Fibroblast of gingiva (primary cell): ENCODE results near the gene LNX2.

Experiments
- DNase-seq: peaks from one replicate; pipeline ENCODE4 v3.0.0-alpha.2; 2011; ENCODE audit warnings: low read depth

Gene LNX2

DNA sequence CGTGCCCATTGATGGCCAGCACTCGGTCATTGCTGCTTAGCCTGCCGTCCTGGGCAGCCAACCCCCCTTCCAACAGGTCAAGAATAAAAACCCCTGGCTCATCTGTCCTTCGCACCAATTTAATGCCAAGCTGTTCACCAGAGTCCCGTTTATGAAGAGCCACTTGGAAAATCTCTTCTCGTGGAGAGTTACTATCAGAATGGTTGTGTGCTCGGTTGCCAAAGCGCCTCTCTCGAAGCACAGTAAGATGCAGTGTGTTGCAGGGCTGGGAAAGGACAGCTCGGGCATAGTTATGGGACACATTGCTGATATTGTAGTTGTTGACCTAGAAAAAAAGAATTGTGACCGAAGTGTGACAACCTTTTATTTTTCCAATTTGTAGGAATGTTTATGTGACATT is 57.9 kb downstream of the LNX2 start:
- DNase-seq: no peak

DNA sequence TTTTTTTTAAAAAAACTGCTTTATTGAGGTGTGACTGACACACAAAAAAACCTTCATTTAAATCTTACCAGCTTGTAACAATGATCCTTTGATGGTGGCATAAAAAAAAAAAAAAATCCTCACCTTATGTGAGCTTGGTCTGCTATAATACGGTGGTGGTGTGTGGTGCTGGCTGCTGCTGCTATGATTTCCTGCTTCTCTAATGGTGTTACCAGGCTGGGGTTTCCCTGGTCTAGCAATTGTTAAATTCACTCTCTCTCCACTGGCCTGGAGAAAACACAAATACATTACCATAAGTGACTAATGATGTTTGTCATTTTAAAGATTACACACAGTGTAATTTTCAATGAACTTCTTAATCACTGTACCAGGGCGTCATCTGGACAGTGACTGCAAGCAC is 60.6 kb downstream of the LNX2 start:
- no peak for DNase-seq

DNA sequence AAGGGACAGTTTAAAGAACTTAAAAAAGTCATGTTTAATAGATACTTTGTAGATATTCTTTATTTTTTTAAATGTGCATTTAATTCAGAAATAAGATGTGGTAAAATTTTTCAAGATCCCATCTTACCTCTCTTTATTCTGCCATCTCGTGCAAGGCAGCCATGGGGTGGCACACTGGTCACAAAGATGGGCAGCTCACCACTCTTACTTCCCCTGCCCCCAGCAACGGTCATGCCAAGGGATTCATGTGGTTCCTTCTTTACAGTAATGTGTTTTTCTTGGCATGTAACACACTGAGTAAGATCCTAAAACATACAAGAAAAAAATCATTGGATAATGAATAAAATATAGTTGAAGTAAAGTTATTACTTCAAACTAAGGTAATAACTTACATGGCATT is 64.2 kb downstream of the LNX2 start:
- DNase-seq: peak; percentile 78

DNA sequence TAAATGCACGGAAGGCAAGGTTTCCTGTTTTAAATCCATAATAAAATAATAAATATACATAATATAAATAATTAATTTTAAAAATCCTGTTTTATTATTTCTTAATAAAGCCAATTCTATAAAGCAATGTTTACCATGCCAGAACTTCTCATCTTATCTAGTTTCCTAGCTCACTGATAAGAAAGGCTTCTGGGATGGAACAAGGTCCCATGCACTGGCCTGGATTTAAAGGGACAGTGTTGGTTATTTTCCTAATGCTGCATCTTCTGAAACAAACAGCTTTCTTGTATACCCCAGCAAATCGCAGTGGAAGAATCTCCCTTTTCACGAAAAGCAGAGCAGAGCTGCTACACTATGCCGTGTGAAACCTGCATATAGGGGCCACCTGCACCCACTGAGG is 68.8 kb downstream of the LNX2 start:
- DNase-seq: no peak

DNA sequence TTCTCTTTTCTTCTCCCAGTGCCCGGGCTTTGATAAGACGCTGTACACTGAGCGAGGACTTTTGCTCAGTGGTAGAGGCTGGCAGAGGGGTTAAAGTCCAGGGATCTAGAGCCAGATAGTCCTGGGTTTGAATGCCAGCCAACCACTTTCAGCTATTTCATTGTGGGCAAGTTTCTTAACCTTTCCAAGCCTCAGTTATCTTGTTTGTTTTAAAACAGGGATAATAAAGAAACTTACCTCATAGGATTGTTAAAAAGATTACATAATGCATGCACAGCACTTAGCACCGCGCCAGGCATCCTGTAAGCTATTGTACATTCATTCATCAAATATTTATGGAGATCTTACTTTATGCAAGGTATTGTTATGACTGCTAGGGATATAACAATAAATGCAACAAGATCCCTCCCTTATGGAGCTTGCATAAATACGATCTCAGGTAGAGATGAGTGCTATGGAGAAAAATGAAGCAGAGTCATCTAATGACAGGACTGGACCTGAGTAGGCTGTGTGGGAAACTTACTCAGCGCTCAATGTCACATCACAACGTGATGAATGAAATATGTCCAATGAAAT is 70.8 kb downstream of the LNX2 start:
- no peak for DNase-seq

DNA sequence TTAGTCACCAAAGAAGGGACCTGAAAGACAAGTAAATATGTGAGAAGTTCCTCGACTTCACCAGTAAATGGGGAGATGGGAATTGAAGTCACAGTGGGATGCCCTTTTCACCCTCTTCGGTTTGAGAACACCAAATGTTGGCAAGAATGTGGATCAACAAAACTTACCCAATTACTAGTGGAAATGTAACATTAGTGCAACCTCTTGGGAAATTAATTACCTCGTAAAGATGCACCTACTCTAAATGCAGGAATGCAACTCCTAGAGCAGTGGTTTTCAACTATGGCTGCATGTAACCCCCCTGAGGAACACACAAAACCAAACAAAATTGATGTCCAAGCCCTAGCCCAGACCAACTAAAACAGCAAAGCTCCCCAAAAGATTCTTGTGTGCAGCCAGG is 78.1 kb downstream of the LNX2 start:
- no peak for DNase-seq

DNA sequence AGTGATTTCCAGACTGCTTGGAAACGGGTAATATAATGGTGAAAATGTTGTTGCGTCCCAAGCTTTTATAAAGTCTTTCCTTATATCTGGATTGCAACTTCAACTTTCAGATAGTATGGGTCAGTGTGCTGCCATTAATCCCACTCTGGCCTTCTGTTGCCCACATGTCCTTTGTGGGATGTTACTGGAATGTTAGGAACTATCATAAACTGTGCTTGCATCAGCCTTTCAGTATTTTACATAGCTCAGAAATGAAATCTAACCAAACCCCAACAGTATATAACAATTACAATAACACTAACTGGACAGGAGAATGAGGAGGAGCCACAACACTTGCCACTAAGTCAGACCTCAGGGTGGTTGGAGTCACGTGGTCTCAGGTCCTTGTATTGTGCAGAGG is 78.9 kb downstream of the LNX2 start:
- DNase-seq: no peak

DNA sequence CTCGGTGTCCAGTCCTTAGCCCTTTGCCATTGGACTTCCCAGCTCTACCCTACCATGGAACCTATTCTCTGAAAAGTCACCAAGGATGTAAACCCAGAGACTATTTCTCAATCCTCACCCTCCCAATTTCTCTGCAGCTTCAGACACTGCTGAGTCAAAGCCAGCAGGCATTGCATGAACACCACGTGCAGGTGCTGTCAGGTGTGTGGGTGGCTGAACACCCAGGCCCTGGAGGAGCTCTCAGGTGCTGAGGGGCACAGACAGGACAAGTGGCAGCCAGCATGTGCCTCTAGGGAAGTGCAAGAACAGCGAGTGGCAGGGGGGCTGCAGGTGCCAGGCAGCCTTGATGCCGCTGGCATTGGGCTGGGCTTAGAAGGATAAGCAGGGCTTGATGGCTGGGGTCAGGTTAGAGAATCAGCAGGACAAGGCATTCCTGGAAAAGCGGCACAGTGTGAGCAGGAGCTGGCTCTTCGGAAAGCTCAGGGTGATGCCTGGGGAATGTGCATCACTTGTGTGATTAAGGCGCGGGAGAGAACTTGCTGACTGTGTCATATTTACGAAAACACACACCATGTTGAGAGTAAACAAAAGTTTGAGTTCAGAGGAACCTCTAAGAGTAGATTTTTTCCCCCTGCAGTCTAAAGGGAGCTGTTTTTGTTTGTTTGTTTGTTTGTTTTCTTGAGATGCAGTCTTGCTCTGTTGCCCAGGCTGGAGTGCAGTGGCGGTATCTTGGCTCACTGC is 83.8 kb downstream of the LNX2 start:
- DNase-seq: no peak

DNA sequence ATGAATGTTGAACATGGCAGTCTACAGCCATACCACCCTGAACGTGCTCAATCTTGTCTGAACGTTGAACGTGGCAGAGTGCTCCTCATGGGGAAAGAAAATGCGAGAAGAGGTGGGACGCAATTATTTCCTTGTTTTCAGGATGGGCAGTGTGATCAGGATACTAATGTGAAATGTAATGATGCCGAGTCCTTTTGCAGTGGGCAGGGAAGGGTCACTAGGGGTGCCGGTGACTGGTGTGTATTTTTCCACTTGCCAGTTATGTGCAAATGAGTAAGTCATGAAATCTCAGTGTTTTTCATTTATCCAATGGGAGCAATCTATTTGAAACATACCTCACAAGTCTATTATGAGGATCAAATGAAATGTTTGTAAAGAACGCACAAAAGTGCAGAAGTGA is 84.8 kb downstream of the LNX2 start:
- DNase-seq: no peak

DNA sequence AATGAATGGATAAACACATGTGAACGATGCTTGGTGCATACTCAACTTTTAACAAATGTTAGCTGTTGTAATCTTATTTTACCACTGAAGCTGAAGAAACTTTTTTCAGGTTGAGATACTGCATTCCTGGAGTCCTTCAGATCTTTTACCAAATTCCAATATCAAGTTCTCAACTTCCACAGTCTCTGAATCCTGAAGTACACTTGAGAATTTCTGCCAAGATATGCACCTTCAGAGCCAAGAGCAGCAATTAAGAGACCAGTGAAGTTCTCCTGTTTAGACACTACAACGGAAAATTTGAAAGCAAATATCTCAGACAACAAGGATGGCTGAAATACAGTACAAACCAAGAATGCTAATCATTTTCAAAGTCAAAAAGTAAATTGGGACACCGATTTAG is 85.3 kb downstream of the LNX2 start:
- DNase-seq: no peak

DNA sequence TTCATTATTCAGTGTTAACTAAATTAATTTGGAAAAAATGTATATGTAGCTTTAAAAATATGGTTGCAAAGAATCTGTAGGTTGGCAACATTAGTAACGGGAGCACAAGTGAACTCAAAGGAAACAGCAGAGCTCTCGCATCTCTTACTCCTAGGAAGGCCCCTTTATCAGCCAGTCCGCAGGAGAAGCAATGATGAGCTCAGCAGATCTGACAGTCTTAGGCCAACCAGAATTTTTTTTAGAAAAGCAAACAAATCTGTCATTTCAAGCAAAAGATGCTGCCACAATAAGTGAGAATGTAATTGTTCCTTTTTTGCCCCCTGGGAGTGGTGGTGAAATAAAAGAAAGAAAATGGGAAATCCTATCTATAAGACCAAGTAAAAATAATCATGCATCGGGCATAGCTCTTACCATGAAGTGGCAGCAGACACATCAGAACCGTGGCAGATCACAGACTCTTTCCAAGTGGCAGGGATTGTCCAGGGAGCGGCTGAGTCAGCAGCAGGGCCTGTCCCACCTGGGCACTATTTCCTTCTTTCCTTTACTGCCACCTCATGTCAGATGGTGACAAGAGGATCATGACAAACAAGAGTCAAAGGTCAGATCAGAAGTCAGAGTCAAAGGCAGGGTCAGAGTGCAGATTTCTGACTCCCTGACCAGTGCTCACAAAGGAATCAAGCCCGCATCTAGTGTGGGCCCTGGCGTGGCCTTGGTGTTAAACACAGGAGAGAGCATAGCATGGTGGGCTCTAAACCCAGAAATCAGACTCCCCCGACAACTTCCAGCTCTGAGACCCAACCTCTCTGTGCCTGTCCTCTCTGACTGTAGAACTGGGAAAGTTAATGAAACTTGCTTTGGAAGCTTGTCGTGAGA is 86.0 kb downstream of the LNX2 start:
- DNase-seq: no peak

DNA sequence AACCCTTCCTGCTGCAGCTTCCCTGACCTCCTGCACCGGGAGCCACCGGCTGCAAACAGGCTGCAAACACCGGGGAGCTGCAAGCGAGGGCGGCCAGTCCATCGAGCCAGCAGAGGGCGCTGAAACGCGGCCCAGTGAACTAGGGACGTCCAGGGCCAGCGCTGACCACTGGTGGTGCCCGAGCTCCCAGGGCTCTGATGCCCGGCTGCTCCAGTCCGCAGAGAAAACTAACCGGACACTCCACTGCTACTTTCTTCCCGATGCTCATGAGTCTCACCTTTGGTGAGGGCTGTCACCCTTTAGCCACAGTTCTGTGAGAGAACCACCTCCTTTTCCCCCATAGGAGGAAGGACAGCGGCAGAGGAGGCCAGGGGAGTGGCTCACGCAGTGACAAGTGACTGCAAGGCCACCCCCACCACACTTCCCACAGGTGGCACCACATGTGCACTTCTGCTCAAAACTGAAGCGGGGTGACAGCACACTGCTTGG is 87.1 kb downstream of the LNX2 start:
- DNase-seq: peak; percentile 69

DNA sequence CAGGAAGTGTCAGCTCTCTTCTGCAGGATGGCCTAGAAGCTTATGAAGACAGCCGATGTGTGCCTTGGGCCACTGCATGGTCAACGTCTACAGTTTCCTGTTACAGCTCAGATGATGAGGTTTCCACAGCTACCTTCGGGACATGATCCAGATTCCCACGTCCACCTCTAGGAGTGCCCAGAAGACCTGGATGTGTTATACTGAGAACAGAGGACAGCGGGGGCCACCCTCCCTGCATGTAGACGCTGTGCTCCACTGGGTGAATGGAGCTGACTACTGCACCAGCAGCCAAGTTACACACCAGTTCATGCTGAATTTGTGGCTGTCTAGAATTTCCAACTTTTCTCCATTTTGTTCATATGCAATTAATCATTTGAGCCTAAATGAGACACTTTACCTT is 91.4 kb downstream of the LNX2 start:
- DNase-seq: no peak

DNA sequence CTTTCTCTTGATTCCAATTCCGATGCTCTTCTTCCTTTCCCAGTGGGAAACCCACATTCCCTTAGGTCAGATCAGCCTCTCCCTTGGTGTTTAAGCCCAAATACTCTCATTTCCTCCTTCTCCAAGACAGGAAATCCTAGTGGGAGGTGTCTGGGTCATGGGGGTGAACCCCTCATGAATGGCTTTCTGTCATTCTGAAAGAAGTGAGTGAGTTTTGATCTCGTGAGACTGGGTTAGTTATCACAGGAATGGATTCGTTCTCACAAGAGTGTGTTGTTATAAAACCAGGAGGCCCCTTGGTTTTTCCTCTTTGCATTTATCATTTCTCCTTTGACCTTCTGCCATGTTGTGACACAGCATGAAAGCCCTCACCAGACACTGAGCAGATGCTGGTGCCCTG is 93.8 kb downstream of the LNX2 start:
- DNase-seq: no peak

DNA sequence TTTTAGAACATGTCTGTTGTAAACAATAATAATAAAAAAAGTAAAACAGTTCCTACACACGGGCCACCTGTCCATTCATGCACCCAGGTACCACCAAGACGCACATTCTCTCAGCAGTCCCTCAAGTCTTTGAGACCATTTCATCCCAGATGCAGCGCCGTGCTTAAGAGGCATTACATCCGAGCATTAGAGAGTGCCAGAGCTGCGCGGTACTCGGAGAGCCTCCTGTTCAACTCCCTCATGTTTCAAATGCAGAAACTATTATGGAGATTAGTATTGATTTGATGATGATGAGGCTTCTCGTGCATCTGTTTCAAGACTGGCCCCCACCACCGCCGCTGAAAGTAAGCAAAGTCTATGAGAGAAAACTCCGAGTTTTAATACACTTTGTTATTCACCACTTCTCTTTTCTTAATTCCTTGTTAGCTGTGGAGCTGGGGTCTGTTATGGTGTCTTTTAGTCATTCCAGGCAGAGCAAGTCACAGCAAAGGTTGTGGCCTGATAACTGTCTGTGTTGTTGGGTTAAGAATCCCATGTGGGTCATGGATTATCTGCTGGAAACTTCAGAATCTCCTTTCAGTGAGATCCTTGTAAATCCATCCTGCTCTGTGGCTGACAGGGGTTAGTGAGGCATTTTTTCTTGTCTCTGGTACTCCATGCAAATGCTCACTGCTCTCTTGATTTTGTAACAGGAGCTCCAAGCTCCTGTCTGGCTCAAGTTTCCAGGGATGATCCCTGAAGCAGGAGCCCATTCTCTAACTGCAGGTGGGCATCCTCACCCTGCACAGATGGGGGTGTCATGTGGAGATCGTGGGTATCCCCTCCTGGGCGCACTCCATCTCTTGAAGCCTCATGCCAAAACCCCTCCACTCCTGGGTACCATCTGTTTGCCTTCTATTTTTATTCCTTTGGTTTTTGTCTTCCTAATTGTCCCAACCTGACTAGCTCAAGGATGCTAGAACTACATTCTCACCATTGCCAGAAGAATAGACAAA is 95.1 kb downstream of the LNX2 start:
- DNase-seq: no peak

DNA sequence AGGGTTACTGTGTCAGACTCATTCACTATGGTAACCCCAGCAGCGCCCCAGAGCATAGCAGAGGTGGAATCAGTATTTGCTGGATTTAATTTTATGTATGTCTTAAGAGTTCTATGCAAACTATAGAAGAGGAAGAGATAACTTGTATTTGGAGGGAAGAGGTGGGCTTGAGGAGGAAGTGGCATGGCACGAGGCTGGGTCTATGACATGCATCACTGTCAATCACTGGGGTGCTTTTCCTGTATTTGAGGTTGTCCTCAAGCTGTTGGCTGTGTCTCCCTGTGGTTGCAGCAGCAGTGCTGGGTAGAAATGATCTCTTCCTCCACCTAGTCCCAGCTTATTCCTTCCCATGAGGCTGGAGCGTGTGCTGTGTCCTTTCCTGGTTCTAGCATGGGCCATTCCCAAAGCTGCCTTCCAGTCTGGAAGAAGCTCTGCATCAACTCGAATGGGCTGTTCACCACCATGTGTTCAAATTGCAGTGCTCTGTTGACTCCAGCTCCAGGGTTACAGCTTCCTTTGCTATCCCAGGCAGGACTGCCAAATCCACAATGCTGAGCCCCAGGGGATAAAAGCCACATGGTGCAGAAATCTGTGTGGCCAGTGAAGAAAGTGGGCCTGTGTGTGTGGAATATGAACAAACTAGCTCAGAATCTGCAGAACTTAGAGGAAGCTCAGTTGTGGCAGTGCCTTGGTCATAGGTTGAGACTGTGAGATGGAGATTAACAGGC is 96.8 kb downstream of the LNX2 start:
- peak; percentile 30 for DNase-seq

DNA sequence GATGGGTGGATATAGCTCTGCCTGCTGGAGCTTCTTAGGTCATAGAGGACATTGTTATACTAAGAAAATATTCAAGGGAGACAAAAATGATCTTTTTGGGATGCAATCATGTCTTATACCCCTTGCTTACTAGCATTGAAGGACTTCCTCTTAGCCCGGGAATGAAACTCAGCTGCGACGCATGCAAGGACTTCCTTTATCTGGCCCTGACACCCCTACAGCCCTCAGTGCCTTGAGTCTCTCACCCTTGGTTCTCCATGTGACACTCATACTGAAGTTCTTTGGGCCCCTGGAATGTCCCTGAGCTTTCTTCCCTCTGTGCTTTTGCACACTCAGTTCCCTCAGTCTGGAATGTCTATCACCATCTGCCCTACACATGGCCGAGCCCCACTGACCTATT is 97.5 kb downstream of the LNX2 start:
- DNase-seq: no peak

DNA sequence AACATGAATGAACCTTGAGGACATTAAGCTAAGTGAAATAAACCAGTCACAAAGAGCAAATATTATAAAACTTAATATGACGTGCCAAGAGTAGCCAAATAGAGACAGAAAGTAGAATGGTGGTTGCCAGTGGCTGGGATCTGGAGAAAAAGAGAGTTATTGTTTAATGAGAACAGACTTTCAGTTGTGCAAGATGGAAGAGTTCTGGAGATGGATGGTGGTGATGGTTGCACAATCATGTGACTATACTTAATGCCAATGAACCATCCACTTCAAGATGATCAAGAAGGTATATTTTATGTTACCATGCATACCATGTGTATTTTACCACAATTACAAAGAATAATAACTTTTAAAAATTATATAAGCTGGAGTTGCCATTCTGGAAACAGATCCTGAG is 104.2 kb downstream of the LNX2 start:
- DNase-seq: no peak

DNA sequence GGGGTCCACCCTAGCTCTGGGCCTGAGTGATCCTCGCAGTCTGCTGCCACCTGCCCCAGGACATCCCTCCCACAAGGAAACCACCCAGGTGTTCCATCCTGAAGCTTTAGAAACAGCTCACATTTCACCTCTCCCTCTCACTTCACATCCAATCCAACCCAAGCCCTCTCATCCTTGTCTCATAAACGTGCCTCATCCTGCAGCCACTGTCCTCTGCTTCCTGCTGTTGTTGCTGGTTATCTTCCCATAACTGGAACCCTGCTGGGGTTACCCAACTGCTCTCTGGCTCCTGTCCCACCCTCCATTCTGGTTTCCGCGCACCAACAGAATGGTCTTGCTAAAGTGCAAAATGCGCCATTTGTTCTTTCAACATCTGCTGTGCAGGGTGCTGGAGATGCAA is 110.2 kb downstream of the LNX2 start:
- DNase-seq: no peak

DNA sequence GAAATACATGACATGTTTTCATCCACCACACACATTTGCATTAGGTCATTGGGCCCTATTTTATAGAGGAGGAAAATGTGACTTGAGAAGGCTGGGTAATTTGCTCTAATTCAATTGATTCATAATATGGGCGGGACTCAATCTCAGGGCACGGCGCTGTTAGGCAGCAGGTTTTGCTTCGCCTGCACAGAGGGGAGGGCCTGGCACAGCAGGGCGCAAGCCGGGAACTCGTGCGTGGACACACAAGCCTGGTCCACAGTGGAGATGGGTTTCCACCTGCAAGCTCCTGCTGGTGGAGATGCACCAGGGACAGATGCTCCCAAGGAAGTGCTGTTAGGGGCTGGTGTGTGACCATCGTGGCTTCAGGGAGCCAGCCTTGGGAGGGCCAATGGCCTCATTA is 111.5 kb downstream of the LNX2 start:
- no peak for DNase-seq

DNA sequence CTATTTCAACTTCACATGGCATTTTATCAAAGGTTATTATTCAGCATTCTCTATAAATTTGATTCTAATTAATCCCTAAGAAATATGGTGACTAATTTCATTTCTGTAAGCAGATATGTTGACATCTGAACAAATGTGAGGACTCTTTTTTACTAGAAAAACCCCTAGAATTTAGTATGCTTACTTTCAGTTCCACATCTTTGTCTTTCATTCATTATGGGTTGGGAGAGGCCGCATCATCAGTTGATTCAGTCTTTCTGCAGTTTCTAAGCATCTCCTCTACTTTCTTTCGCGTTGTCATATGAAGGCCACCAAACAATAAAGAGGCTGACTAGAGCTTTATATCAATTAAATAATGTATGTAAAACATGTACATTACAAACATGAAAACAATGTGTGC is 114.5 kb downstream of the LNX2 start:
- DNase-seq: no peak
